ENCODE results near the gene DENND4C. TPM values are rescaled to one million over a fixed set of nuclear protein-coding genes. Genes with fewer than 3 reads are reported as not detected.

DENND4C gene
- polyA plus RNA-seq, 1 donor: 43.9 TPM

- DNase-seq: no peak
- no peak overlapping the region for H3K4me3 ChIP-seq (ENCODE audit: low read length)
- no peaks in the 10 kb centered on the region for H3K9me3 ChIP-seq (ENCODE audit: control insufficient read depth, low read depth, low read length)
- H3K4me1 ChIP-seq (ENCODE audit: control insufficient read depth, insufficient read depth, low read length): no peaks in the 10 kb centered on the region
- H3K36me3 ChIP-seq (ENCODE audit: control insufficient read depth, insufficient read depth, low read length): no peaks in the 10 kb centered on the region
- H3K27ac ChIP-seq (ENCODE audit: low read length): no peak overlapping the region
- no CpG with 5 or more reads among the region's 1 CpG for WGBS (ENCODE audit: insufficient coverage, low lambda C conversion rate)
- H3K27me3 ChIP-seq (ENCODE audit: control insufficient read depth, insufficient read depth, low read length): no peaks in the 10 kb centered on the region
These were observed 190.4 kb downstream of the DENND4C start for GRCh38 chr9:19420877-19421276.

Other genes with a start within 250 kb of the DENND4C start
- 0.06 TPM for gene SAXO1, start 197.5 kb upstream of the DENND4C start, polyA plus RNA-seq
- gene RRAGA, start 181.3 kb upstream of the DENND4C start, polyA plus RNA-seq: 64.0 TPM
- 10.5 TPM for gene HAUS6, start 127.8 kb upstream of the DENND4C start, polyA plus RNA-seq
- gene PLIN2, start 103.2 kb upstream of the DENND4C start, polyA plus RNA-seq: 147 TPM
- 3,499 TPM for gene RPS6, start 149.5 kb downstream of the DENND4C start, polyA plus RNA-seq
- gene ACER2, start 178.3 kb downstream of the DENND4C start, polyA plus RNA-seq: 3.5 TPM

All from large intestine (tissue), 3 donors.